SK-N-MC (cell line): Measurements from ENCODE around the gene FAM120AOS.

Source experiments
- EZH2 ChIP-seq: fragments of 200-600 bp; sonication (generic); IDR thresholded peaks from one replicate; pipeline ENCODE4 v1.6.1; 2017; ENCODE audit warnings: antibody characterized with exemption
- FOXP2 ChIP-seq: optimal IDR thresholded peaks from 2 replicates; pipeline ENCODE3; 2011; ENCODE audit warnings: mild to moderate bottlenecking, moderate library complexity; ENCODE audit not compliant: insufficient read depth; ENCODE audit errors: extremely low read length, control extremely low read depth
- POLR2AphosphoS5 ChIP-seq: IDR thresholded peaks from 2 replicates; pipeline ENCODE4 v1.6.1; 2012; ENCODE audit warnings: mild to moderate bottlenecking, low read depth, low read length, borderline replicate concordance

GRCh38 chr9:93452710-93453046 lies 703 bp downstream of the FAM120AOS start:
- TF ChIP-seq EZH2 (no peak), POLR2AphosphoS5 (no peak), FOXP2 (no peak)
